MM.1S (cell line): ENCODE results near the gene KCTD6.

Experiments used
- CTCF ChIP-seq: fragments of 300-600 bp; sonication (generic); IDR thresholded peaks from 2 replicates; pipeline ENCODE4 v1.5.1; 2016; ENCODE audit warnings: antibody characterized with exemption, low read length, mixed read lengths
- EZH2 ChIP-seq: fragments of 300-600 bp; sonication (generic); optimal IDR thresholded peaks from 2 replicates; pipeline ENCODE3; 2017; ENCODE audit warnings: low read depth, mild to moderate bottlenecking, antibody characterized with exemption, low read length, mixed read lengths

GRCh38 chr3:58469096-58469495 lies 22.8 kb upstream of the KCTD6 start:
- TF ChIP-seq EZH2: no peak
- TF ChIP-seq CTCF: no peak
